SU-DHL-6 (cell line): ENCODE results near the gene CFAP92.

Source experiments
- H2AFZ ChIP-seq: fragments of 200-600 bp; sonication (generic); 2 replicates; pipeline ENCODE4 v1.6.1; 2014; ENCODE audit warnings: low read depth, mild to moderate bottlenecking, moderate library complexity, mixed read lengths, antibody characterized with exemption, low read length; ENCODE audit not compliant: severe bottlenecking
- H3F3A ChIP-seq: fragments of 200-600 bp; shearing (Covaris generic); 2 replicates; pipeline ENCODE4 v1.6.0; 2016; ENCODE audit warnings: antibody characterized with exemption, mild to moderate bottlenecking; ENCODE audit not compliant: insufficient read depth
- H3K27ac ChIP-seq: fragments of 200-600 bp; sonication (generic); 2 replicates; pipeline ENCODE4 v1.5.1; 2016; ENCODE audit warnings: low read depth, mild to moderate bottlenecking, low read length, moderate library complexity, mixed read lengths
- H3K27me3 ChIP-seq: fragments of 200-600 bp; sonication (generic), shearing (Covaris generic); 2 replicates; pipeline ENCODE4 v1.6.0; 2014; ENCODE audit warnings: mild to moderate bottlenecking, low read length
- H3K36me3 ChIP-seq: fragments of 200-600 bp; sonication (generic); 2 replicates; pipeline ENCODE4 v1.6.1; 2014; ENCODE audit warnings: mild to moderate bottlenecking, low read length, mixed read lengths
- H3K4me2 ChIP-seq: fragments of 300-600, 200-600 bp; shearing (Covaris generic), sonication (generic); 2 replicates; pipeline ENCODE4 v1.6.0; 2014; ENCODE audit warnings: low read length, low read depth, mild to moderate bottlenecking; ENCODE audit not compliant: poor library complexity, severe bottlenecking
- H3K4me3 ChIP-seq: fragments of 200-600 bp; sonication (generic); 2 replicates; pipeline ENCODE4 v1.5.1; 2014; ENCODE audit warnings: antibody characterized with exemption, low read length, mild to moderate bottlenecking, mixed read lengths; ENCODE audit not compliant: insufficient read depth, poor library complexity, severe bottlenecking
- H3K79me2 ChIP-seq: fragments of 200-600 bp; sonication (generic); 2 replicates; pipeline ENCODE4 v1.6.1; 2014; ENCODE audit warnings: mild to moderate bottlenecking, low read length, moderate library complexity; ENCODE audit not compliant: insufficient read depth
- H3K9ac ChIP-seq: fragments of 200-600 bp; sonication (generic); 2 replicates; pipeline ENCODE4 v1.7.0; 2014; ENCODE audit warnings: mild to moderate bottlenecking, low read length
- H3K9me2 ChIP-seq: fragments of 200-600 bp; sonication (generic); replicated peaks from 2 replicates; pipeline ENCODE4 v1.6.1; 2014; ENCODE audit warnings: low read length; ENCODE audit not compliant: insufficient read depth
- H3K9me3 ChIP-seq: fragments of 200-600 bp; sonication (generic); 2 replicates; pipeline ENCODE4 v1.6.1; 2014; ENCODE audit warnings: low read length, mixed read lengths; ENCODE audit not compliant: insufficient read depth
- H4K20me1 ChIP-seq: fragments of 200-600 bp; sonication (generic); 2 replicates; pipeline ENCODE4 v1.6.1; 2014; ENCODE audit warnings: low read depth, mild to moderate bottlenecking, antibody characterized with exemption, low read length, moderate library complexity, mixed read lengths
- EZH2phosphoT487 ChIP-seq: fragments of 200-600 bp; sonication (generic), shearing (Covaris generic); conservative IDR thresholded peaks from 2 replicates; pipeline ENCODE4 v1.6.1; 2018; ENCODE audit warnings: mild to moderate bottlenecking, antibody characterized with exemption, low read length, moderate library complexity, mixed read lengths
- TF ChIP-seq, protein P1 (sequence below): fragments of 200-600 bp; sonication (generic); IDR thresholded peaks from one replicate; pipeline ENCODE4 v1.5.1; 2017; ENCODE audit warnings: antibody characterized with exemption, mild to moderate bottlenecking, low read length, moderate library complexity; ENCODE audit not compliant: insufficient read depth, poor library complexity, severe bottlenecking

CFAP92 gene

GRCh38 chr3:129027544-129027880 is 33.6 kb upstream of the CFAP92 start:
- H3K9ac ChIP-seq, result peak overlapping the region; percentile 39
- H4K20me1 ChIP-seq, result no peaks in the 10 kb centered on the region
- H3F3A ChIP-seq, result no peaks in the 10 kb centered on the region
- peak overlapping the region; percentile 92 for H2AFZ ChIP-seq
- H3K4me3 ChIP-seq, result peak overlapping the region; percentile 36
- no peak overlapping the region for H3K27ac ChIP-seq
- no peaks in the 10 kb centered on the region for H3K9me2 ChIP-seq
- TF ChIP-seq EZH2phosphoT487, result no peak
- TF ChIP-seq, protein P1, sequence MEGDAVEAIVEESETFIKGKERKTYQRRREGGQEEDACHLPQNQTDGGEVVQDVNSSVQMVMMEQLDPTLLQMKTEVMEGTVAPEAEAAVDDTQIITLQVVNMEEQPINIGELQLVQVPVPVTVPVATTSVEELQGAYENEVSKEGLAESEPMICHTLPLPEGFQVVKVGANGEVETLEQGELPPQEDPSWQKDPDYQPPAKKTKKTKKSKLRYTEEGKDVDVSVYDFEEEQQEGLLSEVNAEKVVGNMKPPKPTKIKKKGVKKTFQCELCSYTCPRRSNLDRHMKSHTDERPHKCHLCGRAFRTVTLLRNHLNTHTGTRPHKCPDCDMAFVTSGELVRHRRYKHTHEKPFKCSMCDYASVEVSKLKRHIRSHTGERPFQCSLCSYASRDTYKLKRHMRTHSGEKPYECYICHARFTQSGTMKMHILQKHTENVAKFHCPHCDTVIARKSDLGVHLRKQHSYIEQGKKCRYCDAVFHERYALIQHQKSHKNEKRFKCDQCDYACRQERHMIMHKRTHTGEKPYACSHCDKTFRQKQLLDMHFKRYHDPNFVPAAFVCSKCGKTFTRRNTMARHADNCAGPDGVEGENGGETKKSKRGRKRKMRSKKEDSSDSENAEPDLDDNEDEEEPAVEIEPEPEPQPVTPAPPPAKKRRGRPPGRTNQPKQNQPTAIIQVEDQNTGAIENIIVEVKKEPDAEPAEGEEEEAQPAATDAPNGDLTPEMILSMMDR, result no peak
- no peaks in the 10 kb centered on the region for H3K36me3 ChIP-seq
- H3K9me3 ChIP-seq, result no peaks in the 10 kb centered on the region
- peak overlapping the region; percentile 69 for H3K4me2 ChIP-seq
- no peaks in the 10 kb centered on the region for H3K27me3 ChIP-seq
- H3K79me2 ChIP-seq, result no peaks in the 10 kb centered on the region

- no peaks in the 10 kb centered on the region for H3K36me3 ChIP-seq
- no peaks in the 10 kb centered on the region for H3K27me3 ChIP-seq
- peak overlapping the region; percentile 92 for H2AFZ ChIP-seq
- peak overlapping the region; percentile 69 for H3K4me2 ChIP-seq
- H3K9me3 ChIP-seq, result no peaks in the 10 kb centered on the region
- peak overlapping the region; percentile 46 for H3K9ac ChIP-seq
- no peak for TF ChIP-seq EZH2phosphoT487
- TF ChIP-seq, protein P1, result peak; percentile 58
- H3K9me2 ChIP-seq, result no peaks in the 10 kb centered on the region
- H3K4me3 ChIP-seq, result peak overlapping the region; percentile 36
- no peaks in the 10 kb centered on the region for H3K79me2 ChIP-seq
- H3F3A ChIP-seq, result no peaks in the 10 kb centered on the region
- no peak overlapping the region for H3K27ac ChIP-seq
- H4K20me1 ChIP-seq, result no peaks in the 10 kb centered on the region
Observed at GRCh38 chr3:129026728-129027543, 33.1 kb upstream of the CFAP92 start.

DNA sequence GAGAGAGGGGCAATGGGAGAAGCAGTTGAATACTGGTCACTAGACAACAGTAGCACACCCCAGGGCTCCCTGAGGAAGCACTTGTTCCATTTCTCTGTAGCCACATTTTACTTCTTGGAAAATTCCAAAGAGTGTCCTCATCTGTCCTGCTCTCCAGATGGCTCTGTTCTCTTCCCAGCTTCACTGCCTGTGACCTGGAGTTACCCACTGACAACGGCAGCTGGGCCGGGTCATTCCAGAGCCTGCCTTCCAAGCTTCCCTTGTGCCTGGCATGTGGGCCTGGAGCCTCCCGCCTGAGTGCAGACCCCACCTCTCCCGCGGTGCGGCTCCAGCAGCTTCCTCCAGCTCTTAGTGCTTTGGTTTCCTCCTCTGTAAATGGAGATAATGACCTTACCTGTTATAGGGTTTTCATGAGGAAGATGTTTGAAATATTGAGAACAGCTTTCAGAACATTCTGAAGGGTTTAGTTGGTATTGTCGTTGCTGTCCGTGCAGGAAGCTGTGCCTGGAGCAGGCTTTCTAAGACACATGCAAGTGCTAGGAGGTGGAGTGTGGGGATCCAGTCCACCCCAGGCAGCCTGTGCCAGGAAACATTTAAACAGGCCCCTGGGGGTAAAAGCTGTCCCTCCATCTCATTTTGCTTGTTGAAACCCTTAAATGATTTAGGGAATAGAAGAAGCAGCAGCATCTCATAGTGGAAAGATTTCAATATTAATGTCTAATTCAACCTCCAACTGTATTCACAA is 32.0 kb upstream of the CFAP92 start:
- no peak overlapping the region for H3K4me3 ChIP-seq
- H3K9me2 ChIP-seq, result no peaks in the 10 kb centered on the region
- no peak for TF ChIP-seq EZH2phosphoT487
- TF ChIP-seq, protein P1, result no peak
- H3K9me3 ChIP-seq, result no peaks in the 10 kb centered on the region
- no peaks in the 10 kb centered on the region for H3K36me3 ChIP-seq
- H3K9ac ChIP-seq, result no peak overlapping the region; the same call in 1 of the 2 replicates
- H4K20me1 ChIP-seq, result no peaks in the 10 kb centered on the region
- peak overlapping the region; percentile 92 for H2AFZ ChIP-seq
- H3K27me3 ChIP-seq, result no peaks in the 10 kb centered on the region
- H3K27ac ChIP-seq, result no peak overlapping the region
- no peaks in the 10 kb centered on the region for H3K79me2 ChIP-seq
- H3K4me2 ChIP-seq, result peak overlapping the region; percentile 69
- H3F3A ChIP-seq, result no peaks in the 10 kb centered on the region
